SW480 (cell line): ENCODE data around the gene KIF17.

ENCODE experiments used
- DNase-seq: peaks from one replicate; pipeline ENCODE4 v3.0.0-alpha.2; 2016; ENCODE audit warnings: low spot score

KIF17 gene

GRCh38 chr1:20625176-20626097 is 92.4 kb downstream of the KIF17 start:
- no peak for DNase-seq

DNA sequence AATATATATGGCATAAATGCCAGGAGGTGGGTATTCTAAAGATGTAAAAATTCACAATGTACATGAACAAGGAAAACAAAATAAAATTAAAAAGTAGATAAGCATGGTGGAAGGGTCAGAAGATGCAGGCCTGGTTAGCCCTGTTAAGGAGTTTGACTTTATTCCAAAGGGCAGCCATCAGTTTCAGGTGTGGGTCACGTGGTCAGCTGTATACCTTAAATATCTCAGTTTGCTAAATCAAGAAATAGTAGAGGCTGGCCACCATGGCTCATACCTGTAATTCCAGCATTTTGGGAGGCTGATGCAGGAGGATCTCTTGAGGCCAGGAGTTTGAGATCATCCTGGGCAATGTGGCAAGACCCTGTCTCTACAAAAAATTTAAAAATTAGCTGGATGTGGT is 93.1 kb downstream of the KIF17 start:
- DNase-seq: no peak

GRCh38 chr1:20621012-20621411 is 96.8 kb downstream of the KIF17 start:
- no peak for DNase-seq

GRCh38 chr1:20619999-20620398 is 97.8 kb downstream of the KIF17 start:
- DNase-seq: no peak

DNA sequence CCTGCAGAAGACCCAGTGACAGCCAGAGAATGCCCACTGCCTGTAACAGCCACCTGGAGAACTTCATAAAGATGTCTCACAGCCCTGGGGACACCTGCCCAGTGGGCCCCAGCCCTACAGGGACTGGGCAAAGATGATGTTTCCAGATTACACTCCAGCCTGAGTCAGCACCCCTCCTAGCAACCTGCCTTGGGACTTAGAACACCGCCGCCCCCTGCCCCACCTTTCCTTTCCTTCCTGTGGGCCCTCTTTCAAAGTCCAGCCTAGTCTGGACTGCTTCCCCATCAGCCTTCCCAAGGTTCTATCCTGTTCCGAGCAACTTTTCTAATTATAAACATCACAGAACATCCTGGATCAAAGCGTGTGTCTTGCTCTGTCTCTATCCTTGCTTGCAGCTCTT is 99.3 kb downstream of the KIF17 start:
- no peak for DNase-seq

DNA sequence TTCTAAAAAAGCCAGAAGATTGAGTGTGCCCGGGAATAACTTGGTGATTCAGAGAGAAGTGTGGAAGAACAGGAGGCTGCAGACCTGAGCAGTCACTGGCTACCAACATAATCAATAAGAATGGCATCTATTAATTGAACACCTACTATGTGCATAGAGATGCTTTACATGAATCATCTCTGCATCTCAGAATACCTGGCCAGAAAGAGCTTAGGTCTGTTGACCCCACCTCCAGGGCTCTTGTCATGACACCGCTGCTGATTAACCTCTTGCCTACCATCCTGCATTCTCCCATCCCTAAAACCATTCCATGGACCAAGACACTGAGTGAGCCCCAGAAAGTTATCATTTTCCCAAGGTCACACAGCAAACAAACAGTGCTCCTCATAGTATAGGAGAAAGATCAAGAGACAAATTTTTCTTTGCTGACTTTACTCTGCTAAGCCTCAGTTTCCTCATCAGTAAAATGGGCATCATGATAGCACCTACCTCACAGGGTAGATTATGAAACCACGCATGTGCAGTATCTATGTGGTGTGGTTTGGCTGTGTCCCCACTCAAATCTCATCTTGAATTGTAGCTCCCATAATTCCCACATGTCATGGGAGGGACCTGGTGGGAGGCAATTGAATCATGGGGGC is 100.8 kb downstream of the KIF17 start:
- no peak for DNase-seq

- no peak for DNase-seq
These were observed 101.6 kb downstream of the KIF17 start for GRCh38 chr1:20615946-20616846.

GRCh38 chr1:20614131-20614579 is 103.7 kb downstream of the KIF17 start:
- DNase-seq: no peak
